Suprapubic skin (tissue), 4 donors: ENCODE data around the gene ANKRD63. TPM values are rescaled to one million over a fixed set of nuclear protein-coding genes. Genes with fewer than 3 reads are reported as not detected.

Source experiments
- DNase-seq, 2 donors: peaks; one replicate each; pipeline ENCODE4 v3.0.0-alpha.2; 2019; ENCODE audit warnings: low spot score in 2 of 2
- H3K27ac ChIP-seq: fragments of 200-600 bp; sonication (generic); one replicate; pipeline ENCODE4 v1.5.1; 2019
- H3K27me3 ChIP-seq: fragments of 200-600 bp; sonication (generic); one replicate; pipeline ENCODE4 v1.5.1; 2019
- H3K36me3 ChIP-seq: fragments of 200-600 bp; sonication (generic); one replicate; pipeline ENCODE4 v1.5.1; 2019
- H3K4me1 ChIP-seq: fragments of 200-600 bp; sonication (generic); one replicate; pipeline ENCODE4 v1.5.1; 2019
- H3K4me3 ChIP-seq: fragments of 200-600 bp; sonication (generic); one replicate; pipeline ENCODE4 v1.5.1; 2019; ENCODE audit warnings: mild to moderate bottlenecking
- H3K9me3 ChIP-seq: fragments of 200-600 bp; sonication (generic); one replicate; pipeline ENCODE4 v1.5.1; 2019
- EP300 ChIP-seq: sonication (generic); formaldehyde crosslinking; IDR thresholded peaks from one replicate; pipeline ENCODE4 v1.6.1; 2017; ENCODE audit warnings: antibody characterized with exemption
- POLR2A ChIP-seq, 2 donors: fragments of 450-650 bp; IDR thresholded peaks; one replicate each; pipeline ENCODE4 v1.6.1; 2017; ENCODE audit warnings: antibody characterized with exemption in 2 of 2, mild to moderate bottlenecking in 2 of 2, moderate library complexity in 2 of 2
- POLR2AphosphoS5 ChIP-seq, 3 donors: sonication (generic); formaldehyde crosslinking; IDR thresholded peaks; one replicate each; pipeline ENCODE4 v1.6.1; 2017; ENCODE audit warnings: antibody characterized with exemption in 3 of 3
- WGBS: methylation state at CpG from one replicate; pipeline ENCODE4 v1.1.5; 2018; 5-methylcytosine and 5-hydroxymethylcytosine counted together
- total RNA-seq, 4 donors: library from RNA; depleted of rRNA; stranded (reverse); fragments of >200 nt; gene quantifications; one replicate each; pipeline ENCODE4 v1.1.0, GENCODE V29; 2016
- TF ChIP-seq, protein P1 (sequence below), 2 donors: fragments of 200-600 bp in 1 of 2; fragments of 450-650 bp in 1 of 2; sonication (generic) in 1 of 2; IDR thresholded peaks; one replicate each; pipeline ENCODE4 v1.5.1; 2016 to 2019; ENCODE audit warnings: antibody characterized with exemption in 2 of 2, mild to moderate bottlenecking in 1 of 2, moderate library complexity in 1 of 2

The ANKRD63 gene
- total RNA-seq, 4 donors from 2014 or later, result not detected

DNA sequence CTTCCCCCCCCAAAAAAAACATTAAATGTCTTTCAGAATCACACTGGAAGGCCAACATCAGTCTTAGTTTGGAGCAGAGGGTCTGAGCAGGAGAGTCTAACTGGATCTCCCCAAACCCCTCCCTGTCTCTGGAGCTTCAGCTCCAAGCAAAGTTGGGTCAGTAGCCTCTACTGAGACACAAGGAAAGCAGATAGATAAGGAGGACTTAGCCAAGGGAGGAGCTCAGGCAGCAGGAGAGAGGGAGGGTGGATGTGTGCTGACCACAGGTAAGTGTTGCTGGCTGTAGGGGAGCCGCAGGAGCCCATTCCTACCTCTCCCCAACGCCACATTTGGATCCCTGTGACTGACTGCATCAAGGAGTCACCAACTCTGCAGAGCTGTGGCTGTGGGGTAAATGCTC is 17.9 kb upstream of the ANKRD63 start:
- 94% methylated on average over 2 of the region's 2 CpGs for WGBS
- no peak for DNase-seq
- no peak overlapping the region for H3K27ac ChIP-seq
- H3K36me3 ChIP-seq, result no peaks in the 10 kb centered on the region
- no peak for TF ChIP-seq POLR2A (IDR thresholded peaks at IDR 0.05)
- no peak for TF ChIP-seq POLR2AphosphoS5 (IDR thresholded peaks at IDR 0.05)
- TF ChIP-seq, protein P1, sequence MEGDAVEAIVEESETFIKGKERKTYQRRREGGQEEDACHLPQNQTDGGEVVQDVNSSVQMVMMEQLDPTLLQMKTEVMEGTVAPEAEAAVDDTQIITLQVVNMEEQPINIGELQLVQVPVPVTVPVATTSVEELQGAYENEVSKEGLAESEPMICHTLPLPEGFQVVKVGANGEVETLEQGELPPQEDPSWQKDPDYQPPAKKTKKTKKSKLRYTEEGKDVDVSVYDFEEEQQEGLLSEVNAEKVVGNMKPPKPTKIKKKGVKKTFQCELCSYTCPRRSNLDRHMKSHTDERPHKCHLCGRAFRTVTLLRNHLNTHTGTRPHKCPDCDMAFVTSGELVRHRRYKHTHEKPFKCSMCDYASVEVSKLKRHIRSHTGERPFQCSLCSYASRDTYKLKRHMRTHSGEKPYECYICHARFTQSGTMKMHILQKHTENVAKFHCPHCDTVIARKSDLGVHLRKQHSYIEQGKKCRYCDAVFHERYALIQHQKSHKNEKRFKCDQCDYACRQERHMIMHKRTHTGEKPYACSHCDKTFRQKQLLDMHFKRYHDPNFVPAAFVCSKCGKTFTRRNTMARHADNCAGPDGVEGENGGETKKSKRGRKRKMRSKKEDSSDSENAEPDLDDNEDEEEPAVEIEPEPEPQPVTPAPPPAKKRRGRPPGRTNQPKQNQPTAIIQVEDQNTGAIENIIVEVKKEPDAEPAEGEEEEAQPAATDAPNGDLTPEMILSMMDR (IDR thresholded peaks at IDR 0.05), result no peak
- TF ChIP-seq EP300, result no peak
- H3K27me3 ChIP-seq, result peaks cover 4% of the 10 kb centered on the region
- no peaks in the 10 kb centered on the region for H3K9me3 ChIP-seq
- no peak overlapping the region for H3K4me3 ChIP-seq
- H3K4me1 ChIP-seq, result no peaks in the 10 kb centered on the region

DNA sequence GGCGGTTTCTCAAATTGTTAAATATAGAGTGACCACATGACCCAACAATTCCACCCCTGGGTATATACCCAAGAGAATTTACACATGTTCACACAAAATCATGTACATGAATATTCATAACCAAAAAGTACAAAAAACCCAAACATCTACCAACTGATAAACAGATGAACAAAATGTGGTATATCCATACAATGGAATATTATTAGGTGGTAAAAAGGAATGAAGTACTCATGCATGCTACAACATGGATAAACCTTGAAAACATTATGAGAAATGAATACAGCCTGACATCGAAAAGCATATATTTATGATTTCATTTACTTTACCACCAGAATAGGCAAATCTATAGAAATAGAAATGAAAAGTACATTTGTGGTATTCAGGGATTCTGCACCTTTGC is 17.5 kb upstream of the ANKRD63 start:
- no peaks in the 10 kb centered on the region for H3K9me3 ChIP-seq
- 94% methylated on average over 2 of the region's 2 CpGs for WGBS
- H3K4me1 ChIP-seq, result no peaks in the 10 kb centered on the region
- H3K27me3 ChIP-seq, result peaks cover 4% of the 10 kb centered on the region
- TF ChIP-seq POLR2A (IDR thresholded peaks at IDR 0.05), result no peak
- TF ChIP-seq, protein P1 (IDR thresholded peaks at IDR 0.05), result no peak
- no peak for TF ChIP-seq EP300
- DNase-seq, result no peak
- H3K36me3 ChIP-seq, result no peaks in the 10 kb centered on the region
- H3K27ac ChIP-seq, result no peak overlapping the region
- no peak overlapping the region for H3K4me3 ChIP-seq

DNA sequence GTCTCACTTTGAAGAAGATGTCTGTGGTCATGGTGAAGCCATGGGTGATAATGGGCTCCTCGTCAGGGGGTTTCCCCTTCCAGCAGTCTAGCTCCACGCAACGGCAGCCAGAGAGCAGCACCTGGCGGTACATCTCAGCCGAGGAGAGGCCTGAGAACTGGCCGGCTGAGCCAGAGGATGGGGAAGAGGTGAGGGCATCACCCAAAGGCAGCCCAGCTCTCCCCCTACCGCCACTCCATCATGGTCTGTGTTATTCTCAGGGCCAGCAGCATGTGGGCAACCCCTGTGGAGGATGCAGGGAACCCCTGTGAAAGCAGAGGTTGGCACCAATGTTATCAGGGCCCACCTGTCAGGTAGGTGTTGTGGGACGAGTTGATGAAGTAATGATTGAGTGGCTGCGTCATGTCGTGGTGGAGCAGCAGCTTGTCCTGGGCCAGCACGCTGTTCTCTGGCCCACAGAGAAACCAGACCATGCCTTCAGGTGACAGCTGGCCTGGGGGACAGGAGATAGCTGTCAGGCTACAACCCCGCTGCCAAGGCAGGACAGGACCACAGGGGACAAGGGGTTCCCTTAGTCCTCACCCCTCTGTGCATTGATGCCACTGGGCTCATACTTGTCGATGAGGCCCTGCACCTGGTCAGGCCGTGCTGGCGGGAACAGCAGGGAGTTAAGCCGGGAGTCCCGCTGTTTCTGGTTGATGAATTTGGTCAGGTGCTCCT is 15.5 kb upstream of the ANKRD63 start:
- TF ChIP-seq, protein P1 (IDR thresholded peaks at IDR 0.05), result no peak
- TF ChIP-seq EP300 (no peak), POLR2AphosphoS5 (IDR thresholded peaks at IDR 0.05) (no peak), POLR2A (IDR thresholded peaks at IDR 0.05) (no peak)
- Histone ChIP-seq H3K4me1 (no peaks in the 10 kb centered on the region), H3K36me3 (no peaks in the 10 kb centered on the region), H3K4me3 (no peak overlapping the region), H3K27ac (no peak overlapping the region), H3K9me3 (no peaks in the 10 kb centered on the region), H3K27me3 (peaks cover 13% of the 10 kb centered on the region)
- no peak for DNase-seq
- 91% methylated on average over 12 of the region's 17 CpGs for WGBS

DNA sequence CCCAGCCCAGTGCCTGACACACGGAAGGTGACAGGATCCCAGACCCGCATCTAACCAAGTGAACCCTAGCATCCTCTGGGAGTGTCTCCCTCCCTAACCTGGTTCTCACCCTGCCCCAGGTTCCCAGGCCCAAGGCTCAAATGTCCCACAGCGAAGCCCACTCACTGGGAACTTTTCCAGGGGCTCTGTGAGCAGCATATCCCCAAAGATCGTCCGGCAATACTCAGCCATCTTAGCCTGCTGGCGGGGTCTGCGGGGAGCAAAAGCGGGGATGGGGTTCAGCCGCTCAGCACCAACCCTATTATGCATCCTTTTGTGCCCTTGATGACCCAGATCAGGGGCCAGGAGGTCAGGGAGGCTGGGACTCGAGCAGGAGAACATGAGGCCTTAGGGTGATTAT is 14.5 kb upstream of the ANKRD63 start:
- WGBS, result 92% methylated on average over 5 of the region's 10 CpGs
- peaks cover 9% of the 10 kb centered on the region for H3K27me3 ChIP-seq
- H3K4me3 ChIP-seq, result no peak overlapping the region
- H3K9me3 ChIP-seq, result no peaks in the 10 kb centered on the region
- no peaks in the 10 kb centered on the region for H3K4me1 ChIP-seq
- H3K27ac ChIP-seq, result no peak overlapping the region
- no peak for DNase-seq
- TF ChIP-seq EP300, result no peak
- TF ChIP-seq, protein P1 (IDR thresholded peaks at IDR 0.05), result no peak
- no peak for TF ChIP-seq POLR2AphosphoS5 (IDR thresholded peaks at IDR 0.05)
- no peak for TF ChIP-seq POLR2A (IDR thresholded peaks at IDR 0.05)
- H3K36me3 ChIP-seq, result no peaks in the 10 kb centered on the region

DNA sequence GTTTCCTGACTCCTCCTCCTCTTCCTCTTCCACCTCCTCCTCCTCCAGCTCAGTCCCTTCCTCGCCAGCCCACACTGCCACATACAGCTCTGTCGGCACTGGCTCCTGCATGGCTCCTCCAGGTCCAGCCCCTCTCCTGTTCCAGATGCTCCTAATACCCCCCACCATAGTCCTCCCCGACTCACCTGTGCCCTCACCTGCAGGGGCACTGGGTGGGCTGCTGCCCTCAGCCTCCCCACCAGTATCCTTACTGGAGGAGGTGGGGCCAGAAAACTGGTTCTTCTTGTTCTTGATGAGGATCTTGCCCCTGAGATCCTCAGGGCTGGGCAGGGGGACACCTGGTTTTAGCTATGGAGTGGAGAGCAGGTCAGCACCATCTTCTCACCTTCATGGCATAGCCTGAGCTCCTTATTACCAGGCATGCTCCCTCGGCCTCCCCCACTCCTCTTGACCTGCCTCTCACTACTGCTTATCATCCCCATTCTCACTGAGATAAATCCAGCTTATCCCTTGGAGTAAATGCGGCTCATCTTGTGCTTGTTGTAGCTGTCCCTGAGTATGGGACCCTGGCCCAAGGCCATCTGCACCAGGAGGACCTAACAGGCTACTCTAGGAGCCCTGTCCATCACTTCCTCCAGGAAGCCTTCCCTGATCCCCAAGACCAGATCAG is 13.8 kb upstream of the ANKRD63 start:
- H3K9me3 ChIP-seq, result no peaks in the 10 kb centered on the region
- peaks cover 12% of the 10 kb centered on the region for H3K27me3 ChIP-seq
- no peak overlapping the region for H3K4me3 ChIP-seq
- no peak overlapping the region for H3K27ac ChIP-seq
- no peak for DNase-seq
- H3K4me1 ChIP-seq, result peaks cover under 1% of the 10 kb centered on the region
- no peaks in the 10 kb centered on the region for H3K36me3 ChIP-seq
- TF ChIP-seq, protein P1 (IDR thresholded peaks at IDR 0.05), result no peak
- TF ChIP-seq POLR2AphosphoS5 (IDR thresholded peaks at IDR 0.05) (no peak), EP300 (no peak), POLR2A (IDR thresholded peaks at IDR 0.05) (no peak)
- WGBS, result 66% methylated on average over 5 of the region's 5 CpGs
